Measurements from ENCODE around the gene TPT1.

DNA sequence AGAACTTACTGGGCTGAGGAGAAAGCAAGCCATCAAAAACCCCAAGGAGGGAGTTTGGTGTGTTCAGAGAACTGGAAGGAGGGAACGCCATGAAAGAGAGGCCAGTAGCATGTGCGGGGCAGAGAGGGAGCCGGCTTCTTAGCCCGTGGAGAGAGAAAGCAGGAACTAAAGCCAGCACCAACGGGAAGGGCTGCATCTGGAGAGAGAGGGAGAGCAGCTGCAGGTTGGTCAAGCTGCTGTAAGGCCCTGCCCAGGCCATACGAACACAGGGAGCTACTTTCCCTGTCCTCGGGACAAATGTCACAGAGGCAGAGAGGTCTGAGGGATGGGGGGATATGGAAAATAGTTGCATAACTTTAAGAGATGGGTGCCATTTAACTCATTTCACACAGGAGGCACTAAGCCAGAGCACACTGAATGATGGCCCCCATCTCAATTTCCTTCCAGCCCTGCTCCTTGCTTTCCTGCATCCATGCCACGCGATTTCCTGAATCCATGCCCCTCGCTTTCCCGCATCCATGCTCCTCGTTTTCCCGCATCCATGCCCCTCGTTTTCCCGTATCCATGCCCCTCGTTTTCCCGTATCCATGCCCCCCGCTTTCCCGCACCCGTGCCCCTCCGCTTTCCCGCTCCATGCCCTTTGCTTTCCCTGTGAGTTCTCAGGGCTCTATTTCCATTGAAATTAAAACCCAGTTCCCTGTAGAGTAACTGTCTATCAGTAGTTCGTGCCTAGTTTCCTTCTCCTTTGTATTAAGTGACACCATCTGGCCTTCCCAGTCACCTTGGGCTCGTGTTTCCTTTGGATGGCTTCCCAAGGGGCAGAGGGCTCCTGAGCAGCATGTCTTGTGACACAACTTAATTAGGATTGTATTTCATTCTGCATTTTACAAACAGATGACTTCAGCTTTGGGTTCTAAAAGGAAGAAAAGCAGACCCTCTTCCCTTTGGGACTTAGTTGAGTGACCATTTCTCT lies 31.5 kb upstream of the TPT1 start:
- TF ChIP-seq CTCF (conservative IDR thresholded peaks at IDR 0.05; ENCODE audit: low read length) (no peak), EZH2phosphoT487 (IDR thresholded peaks at IDR 0.05; ENCODE audit: borderline replicate concordance) (no peak)

All from Loucy (cell line).